Measurements from ENCODE around the gene TGFBR3.
"Not testable (repeated sequence)": the region's sequence is repeated elsewhere in the genome, so short reads cannot be mapped to it uniquely, and the experiment has no call there.

TGFBR3 gene

GRCh38 chr1:91881280-91881679 is 4.7 kb downstream of the TGFBR3 start:
- DNase-seq: no peak

DNA sequence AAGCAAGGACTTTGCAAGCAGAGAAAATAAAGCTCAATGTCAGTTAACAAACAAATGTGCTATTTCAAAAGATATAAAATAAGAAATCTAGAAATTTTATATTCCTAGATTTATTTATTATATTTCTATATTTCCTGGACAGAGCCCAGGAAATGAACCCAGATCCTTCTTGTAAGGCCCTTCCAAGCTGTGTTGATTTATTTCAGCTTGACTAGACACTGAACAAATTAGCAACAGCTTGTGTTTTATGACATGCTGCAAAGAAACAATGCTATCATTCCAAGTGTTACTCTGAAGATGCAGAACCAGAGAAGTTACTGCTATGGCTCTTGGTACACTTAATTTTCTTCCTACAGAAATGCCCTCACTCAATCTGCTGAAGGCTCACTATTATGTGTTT is 6.2 kb downstream of the TGFBR3 start:
- no peak for DNase-seq

- DNase-seq: no peak
Observed at GRCh38 chr1:91877574-91878208, 8.3 kb downstream of the TGFBR3 start.

DNA sequence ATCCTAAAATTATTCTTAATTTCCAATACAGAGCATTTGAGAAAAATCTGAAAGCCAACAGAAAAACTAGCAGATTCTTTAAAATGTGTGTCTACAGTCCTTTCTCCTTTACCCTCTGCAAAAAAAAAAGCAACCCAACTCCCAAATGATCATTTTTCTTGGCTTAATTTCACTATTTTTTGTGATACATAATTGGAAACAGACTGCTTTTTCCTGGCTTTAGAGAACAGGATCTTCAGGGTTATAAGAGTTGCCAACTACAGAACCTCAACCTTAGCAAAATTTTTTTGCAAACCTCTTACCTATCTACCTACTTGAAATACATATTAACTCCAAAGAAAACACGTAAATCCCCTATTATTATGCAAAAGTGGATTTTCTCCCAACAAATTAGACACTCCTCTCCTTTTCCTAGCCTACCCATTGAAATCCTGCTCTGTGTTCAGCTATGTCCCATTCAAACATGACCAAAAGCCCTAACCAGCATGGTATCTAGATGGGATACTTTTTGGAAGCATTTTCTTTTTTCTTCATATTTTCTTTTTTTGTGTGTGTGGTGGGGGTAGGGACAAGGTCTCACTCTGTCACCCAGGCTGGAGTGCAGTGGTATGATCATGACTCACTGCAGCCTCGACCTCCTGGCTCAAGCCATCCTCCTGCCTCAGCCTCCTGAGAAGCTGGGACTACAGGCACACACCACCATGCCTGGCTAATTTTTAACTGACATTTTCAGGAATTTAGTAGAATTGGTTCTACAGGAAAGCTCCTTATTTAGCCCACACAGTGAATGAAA is 9.0 kb downstream of the TGFBR3 start:
- DNase-seq: no peak

- DNase-seq: no peak
Observed at GRCh38 chr1:91876040-91876470, 9.9 kb downstream of the TGFBR3 start.

GRCh38 chr1:91874167-91874566 is 11.8 kb downstream of the TGFBR3 start:
- no peak for DNase-seq

DNA sequence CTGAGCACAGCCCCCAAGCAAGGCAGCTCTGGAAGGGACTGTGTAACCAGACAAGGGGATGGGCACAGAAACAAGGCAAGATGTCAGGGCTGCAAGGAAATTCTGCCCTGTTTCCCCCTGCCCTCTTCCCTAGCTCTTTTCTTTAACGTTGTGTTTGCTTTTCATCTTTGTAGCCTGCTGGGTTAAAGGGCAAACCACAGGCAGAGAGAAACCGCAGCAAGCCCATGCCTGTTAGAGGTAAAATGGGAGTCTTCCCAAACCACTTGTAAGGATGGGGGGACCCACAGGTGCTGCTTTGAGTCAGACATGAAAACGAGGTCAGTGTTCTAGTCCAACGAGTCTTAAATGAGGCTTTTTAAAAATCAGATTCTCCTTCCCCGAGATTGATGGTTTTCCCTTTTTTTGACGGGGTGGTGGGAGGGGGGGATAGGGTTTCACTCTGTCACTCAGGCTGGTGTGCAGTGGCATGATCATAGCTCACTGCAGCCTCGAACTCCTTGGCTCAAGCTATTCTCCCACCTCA is 13.3 kb downstream of the TGFBR3 start:
- DNase-seq: no peak

GRCh38 chr1:91872000-91872399 is 14.0 kb downstream of the TGFBR3 start:
- no peak for DNase-seq

GRCh38 chr1:91870322-91870721 is 15.6 kb downstream of the TGFBR3 start:
- no peak for DNase-seq

GRCh38 chr1:91866425-91866824 is 19.5 kb downstream of the TGFBR3 start:
- no peak for DNase-seq

- no peak for DNase-seq
Observed at GRCh38 chr1:91864017-91864700, 21.8 kb downstream of the TGFBR3 start.

GRCh38 chr1:91863498-91863897 is 22.5 kb downstream of the TGFBR3 start:
- no peak for DNase-seq

DNA sequence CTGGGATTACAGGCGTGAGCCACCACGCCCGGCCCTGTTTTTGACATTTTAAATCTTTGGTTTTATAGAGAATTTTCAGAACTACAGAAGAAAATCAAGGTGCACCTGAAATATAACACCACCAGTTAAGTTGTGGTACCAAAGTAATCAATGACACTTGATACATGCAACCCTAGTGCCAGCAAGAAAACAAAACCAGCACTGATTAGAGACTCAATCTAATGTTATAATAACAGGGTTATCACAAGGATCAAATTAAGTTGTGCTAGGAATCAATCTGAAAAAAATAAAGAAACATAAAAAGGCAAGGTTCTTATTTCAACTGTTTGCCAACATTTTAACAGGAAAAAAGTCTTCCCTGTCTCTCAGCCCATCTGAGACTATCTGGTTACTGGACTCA is 23.8 kb downstream of the TGFBR3 start:
- no peak for DNase-seq

GRCh38 chr1:91857557-91858239 is 28.3 kb downstream of the TGFBR3 start:
- no peak for DNase-seq

DNA sequence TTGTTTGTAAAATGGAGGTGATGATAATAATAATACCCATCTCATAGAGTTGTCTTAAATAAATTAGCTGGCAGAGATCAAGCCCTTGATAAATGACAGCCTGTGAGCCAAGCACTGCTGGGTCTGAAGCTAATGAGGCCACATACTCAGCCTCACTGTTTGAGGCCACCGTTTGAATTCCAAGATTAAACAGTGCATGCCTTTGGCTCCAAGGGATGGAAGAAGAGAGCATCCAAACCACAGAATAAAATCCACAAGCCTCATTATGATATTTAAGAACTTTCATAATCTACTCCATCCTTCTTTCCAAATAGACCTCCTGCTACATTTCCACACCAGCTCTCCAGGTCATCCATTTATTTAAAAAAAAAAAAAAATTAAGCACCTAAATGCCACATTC is 29.0 kb downstream of the TGFBR3 start:
- no peak for DNase-seq

DNA sequence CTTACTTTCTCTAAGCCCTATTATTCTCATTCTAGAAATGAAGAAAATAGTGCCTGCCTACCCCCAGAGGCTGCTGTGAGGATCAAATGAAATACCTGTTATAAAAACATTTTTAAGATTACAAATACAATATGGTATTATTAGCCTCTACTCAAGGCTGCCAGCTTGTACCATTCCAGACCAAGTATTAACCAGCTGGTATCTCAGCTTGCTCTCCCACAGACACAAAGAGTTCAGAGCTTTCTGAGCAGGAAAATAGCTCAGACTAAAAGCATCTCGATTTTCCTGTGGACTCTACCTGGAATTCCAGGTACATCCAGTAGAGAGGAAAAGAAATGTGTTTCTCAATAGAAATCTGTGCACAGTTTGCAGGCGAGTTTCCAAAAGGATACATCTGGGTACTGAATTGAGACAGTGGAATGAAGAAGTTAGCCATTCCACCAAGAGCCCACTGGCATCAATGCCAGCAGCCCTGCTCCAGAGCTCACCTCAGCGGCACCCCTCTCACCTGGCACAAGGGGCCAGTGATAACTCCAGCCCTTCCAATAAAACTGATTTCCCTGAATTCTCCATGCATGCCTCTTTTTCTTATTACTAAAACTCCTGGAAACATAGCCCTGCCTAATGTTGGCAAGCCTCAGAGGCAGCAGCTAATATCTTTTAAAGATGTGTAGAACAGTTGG is 31.0 kb downstream of the TGFBR3 start:
- no peak for DNase-seq

- DNase-seq: no peak
Observed at GRCh38 chr1:91853397-91853796, 32.6 kb downstream of the TGFBR3 start.

DNA sequence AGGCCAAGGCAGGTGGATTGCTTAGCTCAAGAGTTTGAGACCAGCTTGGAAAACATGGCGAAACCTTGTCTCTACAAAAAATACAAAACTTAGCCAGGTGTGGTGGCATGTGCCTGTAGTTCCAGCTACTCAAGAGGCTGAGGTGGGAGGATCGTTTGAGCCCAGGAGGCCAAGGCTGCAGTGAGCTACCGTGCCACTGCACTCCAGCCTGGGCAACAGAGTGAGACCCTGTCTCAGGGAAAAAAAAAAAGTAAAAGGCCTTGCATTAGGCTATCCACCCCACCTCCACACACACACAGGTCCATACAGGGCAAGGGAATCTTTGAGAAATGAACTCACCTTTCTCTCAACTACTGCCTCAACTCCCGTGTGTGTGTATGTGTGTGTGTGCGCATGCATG is 33.9 kb downstream of the TGFBR3 start:
- DNase-seq: not testable (repeated sequence)

GRCh38 chr1:91851130-91852010 is 34.6 kb downstream of the TGFBR3 start:
- peak; percentile 30 for DNase-seq

DNA sequence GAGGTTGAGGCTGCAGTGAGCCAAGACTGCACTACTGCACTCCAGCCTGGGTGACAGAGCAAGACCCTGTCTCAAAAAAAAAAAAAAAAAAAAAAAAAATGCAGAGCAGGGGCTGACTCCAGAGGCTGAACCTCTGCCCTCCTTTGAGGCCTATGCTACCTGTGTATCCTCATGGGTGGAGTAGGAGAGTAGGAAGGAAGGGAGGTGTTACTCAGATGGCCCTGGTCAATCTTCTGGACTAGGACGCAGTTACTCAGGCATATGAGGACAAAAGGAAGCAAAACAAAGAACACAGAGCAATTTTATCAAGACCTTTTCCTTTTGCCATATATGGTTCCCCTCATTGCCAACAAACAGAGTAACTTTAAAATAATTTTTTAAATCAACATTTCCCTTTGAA is 35.2 kb downstream of the TGFBR3 start:
- DNase-seq: no peak

- no peak for DNase-seq
Observed at GRCh38 chr1:91847851-91848250, 38.1 kb downstream of the TGFBR3 start.

DNA sequence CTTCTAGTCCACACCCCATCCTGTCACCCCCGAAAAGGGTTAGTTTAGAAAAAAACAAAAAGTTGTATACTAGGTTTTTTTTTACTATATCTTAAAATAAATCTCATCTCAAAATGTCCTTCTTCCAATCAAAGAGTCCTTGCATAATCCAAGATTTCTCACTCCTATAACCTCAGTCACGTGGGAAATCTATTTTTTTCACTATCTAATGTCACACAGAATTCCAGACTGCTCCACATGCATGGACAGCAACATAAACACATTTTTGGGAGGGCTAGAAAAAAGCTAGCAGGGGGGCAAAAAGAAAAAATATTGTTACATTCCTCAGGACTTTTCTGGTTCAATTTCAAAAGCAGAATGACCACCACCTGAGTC is 39.3 kb downstream of the TGFBR3 start:
- DNase-seq: no peak

All from kidney glomerular epithelial cell (primary cell).